GM12865 (cell line): Measurements from ENCODE around the gene KRT36.

Experiments used
- DNase-seq: peaks from one replicate; pipeline ENCODE4 v3.0.0; 2010; ENCODE audit warnings: low read depth
- H3K4me3 ChIP-seq: 2 replicates; pipeline ENCODE4 v1.5.1; 2011; ENCODE audit warnings: mild to moderate bottlenecking, low read depth, low read length, control low read depth
- TF ChIP-seq, protein P1 (sequence below): IDR thresholded peaks from 2 replicates; pipeline ENCODE4 v1.5.1; 2011; ENCODE audit warnings: low read length, control low read depth, low read depth, inconsistent platforms; ENCODE audit not compliant: insufficient read depth; ENCODE audit errors: missing control alignments

The KRT36 gene

DNA sequence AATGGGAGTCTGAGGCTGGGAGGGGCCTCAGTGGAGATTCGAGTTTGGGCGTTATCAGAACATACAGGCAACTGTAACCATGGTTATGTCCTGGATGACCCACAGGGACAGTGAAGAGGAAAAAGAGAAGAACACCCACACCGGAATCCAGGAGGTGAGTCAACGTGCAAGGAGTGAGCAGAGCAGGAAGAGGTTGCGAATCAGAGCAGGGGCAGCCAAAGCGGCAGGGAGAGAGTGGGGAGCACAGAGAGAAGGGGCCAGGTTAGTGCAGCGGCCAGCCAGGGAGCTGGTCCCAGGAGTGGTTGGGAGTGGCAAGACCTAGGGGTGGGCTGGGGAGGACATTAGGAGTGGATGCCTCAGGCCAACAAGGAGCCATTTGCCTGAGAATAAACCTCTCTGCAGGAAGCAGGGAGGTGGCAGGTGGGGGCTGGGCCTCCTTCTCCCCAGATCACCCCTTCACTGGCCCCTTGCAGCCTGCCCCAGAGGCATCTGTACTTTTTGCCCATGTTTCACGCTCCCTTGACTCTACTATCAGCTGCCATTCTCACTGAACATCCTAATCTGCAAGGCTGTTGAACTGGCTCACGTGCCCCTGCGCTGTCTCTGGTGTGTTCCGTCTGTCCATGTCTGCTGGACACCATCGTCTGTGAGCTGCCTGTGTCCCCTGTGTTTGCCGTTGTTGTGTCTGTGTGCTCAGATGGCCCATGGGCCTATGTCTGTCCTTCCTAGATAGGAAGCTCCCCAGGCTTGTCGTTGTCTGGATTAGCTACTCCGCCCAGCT lies 10.6 kb upstream of the KRT36 start:
- DNase-seq, result no peak
- TF ChIP-seq, protein P1, sequence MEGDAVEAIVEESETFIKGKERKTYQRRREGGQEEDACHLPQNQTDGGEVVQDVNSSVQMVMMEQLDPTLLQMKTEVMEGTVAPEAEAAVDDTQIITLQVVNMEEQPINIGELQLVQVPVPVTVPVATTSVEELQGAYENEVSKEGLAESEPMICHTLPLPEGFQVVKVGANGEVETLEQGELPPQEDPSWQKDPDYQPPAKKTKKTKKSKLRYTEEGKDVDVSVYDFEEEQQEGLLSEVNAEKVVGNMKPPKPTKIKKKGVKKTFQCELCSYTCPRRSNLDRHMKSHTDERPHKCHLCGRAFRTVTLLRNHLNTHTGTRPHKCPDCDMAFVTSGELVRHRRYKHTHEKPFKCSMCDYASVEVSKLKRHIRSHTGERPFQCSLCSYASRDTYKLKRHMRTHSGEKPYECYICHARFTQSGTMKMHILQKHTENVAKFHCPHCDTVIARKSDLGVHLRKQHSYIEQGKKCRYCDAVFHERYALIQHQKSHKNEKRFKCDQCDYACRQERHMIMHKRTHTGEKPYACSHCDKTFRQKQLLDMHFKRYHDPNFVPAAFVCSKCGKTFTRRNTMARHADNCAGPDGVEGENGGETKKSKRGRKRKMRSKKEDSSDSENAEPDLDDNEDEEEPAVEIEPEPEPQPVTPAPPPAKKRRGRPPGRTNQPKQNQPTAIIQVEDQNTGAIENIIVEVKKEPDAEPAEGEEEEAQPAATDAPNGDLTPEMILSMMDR, result no peak
- no peak overlapping the region for H3K4me3 ChIP-seq

DNA sequence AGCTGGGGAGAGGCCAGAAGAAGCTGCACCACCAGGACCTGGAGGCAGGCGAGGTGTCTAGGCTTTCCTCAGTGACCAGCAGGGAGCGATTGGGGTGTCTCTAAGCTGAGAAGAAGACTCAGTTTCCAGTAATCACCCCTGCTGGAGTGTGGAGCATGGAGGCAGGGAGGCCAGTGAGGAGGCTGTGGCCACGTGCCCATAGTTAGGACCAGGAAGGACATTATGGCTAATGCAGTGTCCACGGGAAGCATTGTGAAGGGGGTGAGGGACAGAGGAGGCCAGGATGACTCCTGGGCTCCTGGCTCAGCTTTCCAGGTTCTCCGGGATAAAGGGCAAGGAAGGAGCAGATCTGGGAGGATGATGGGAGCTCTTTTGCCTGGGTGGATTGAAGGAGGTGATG lies 10.0 kb upstream of the KRT36 start:
- TF ChIP-seq, protein P1, result no peak
- H3K4me3 ChIP-seq, result no peak overlapping the region

DNA sequence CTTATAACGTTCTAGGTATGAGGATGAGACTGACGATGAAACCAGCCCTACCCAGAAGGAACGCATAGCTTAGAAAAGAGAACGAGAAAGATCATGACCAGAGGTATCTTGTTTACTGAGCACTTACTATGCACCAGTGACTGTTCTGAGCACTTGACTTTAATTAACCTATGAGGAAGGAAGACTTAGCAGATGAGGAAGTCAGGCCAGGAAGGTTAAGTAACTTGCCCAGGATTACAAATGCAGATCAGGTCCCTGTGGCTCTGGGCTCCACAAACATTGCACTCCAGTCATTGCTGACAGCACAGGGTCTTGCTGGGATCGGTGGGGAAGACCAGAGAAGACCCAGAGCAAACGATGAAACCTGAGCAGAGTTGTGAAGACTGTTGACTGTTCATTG lies 8.6 kb upstream of the KRT36 start:
- TF ChIP-seq, protein P1, result no peak
- DNase-seq, result no peak
- no peak overlapping the region for H3K4me3 ChIP-seq

More for the DNA sequence above, 10.0 kb upstream of the KRT36 start:
- DNase-seq, result no peak

DNA sequence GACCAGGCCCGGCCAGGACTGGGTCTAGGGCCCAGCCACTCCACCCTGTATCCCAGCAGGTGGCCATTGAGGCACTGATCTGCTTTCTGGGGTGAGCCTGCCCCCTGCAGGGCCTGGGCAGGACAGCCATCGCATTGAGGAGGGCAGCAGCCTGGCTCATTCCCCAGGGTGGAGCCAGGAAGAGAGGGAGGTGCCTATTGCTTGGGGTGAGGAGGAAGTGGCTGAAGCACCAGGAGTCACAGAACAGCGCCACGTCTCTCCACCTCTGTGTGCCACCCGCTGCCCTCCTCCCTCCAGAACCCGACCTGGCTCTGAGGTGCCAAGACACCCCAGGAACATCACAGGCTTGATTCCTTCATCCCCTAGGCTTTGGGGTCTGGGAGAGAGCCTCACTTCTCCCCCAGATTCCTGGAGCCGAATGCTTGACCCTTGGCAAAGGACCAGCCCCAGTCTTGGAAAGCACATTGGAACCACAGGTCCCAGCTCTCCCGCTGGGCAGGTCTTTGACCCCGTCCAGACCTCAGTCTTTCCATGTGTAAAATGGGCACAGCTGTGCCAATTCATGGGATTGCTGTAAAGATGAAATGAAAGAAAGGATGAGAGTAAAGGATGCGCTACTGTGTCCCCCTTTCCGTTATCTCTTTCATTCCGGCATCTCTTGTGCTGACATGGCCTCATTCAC lies 7.2 kb upstream of the KRT36 start:
- H3K4me3 ChIP-seq, result no peak overlapping the region
- DNase-seq, result peak; percentile 77
- TF ChIP-seq, protein P1, result peak; percentile 54

DNA sequence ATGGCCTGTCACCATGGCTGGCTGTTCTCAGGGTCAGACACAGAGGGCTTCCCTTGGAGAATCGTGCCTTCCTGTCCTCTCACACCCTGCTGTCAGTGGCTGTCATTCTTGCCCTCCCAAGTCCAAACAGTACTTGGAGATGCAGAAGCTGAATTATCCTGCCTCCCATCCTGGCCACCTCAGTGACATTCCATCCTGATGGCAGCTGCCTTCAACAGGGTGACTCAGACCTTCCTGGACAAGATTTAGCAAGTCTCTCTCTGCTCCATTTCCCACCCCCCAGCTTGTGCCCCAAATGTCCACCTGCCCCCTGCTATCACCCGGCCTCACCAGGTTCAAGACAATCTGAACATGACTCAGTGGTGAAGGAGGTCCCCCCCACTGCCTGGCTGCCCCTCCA lies 4.8 kb upstream of the KRT36 start:
- TF ChIP-seq, protein P1, result no peak
- H3K4me3 ChIP-seq, result no peak overlapping the region
- no peak for DNase-seq

DNA sequence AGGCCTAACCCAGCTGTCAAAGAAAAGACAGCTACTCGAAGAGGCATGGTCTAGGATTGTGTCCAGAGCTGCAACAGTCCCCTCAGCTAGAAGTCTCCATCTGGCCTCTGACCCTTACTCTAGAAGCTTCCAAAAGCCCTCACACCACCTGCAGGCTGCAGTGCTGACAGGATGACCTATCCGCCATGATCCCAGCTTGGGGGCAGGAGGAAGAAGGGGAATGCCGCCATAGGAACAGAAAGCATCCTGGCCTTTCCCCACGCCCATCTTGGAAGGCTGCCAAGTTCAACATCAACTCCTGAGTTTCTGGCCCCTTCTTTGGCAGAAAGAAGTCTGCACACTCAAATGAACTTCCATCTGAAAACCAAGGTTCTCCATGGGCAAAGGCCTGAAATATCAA lies 3.1 kb upstream of the KRT36 start:
- TF ChIP-seq, protein P1, result no peak
- DNase-seq, result no peak
- H3K4me3 ChIP-seq, result no peak overlapping the region

DNA sequence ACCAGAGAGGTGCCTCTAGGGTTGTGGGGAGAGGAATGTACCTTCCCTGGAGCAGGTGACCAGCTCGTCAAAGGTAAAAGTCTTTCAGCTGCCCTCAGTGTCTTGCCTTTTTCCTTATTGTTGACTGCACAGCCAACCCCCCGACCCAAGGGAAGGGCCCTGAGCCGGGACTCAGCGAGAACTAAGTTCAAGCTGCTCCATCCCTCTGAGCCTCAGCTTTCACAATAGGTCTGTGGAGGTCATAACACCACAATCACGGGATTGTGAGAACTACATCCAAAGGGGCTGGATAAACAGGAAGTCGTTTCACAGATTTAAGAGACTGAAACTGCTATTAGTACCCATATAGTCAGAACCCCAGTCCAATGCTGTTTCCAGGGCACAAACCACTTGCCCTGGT lies 2.6 kb upstream of the KRT36 start:
- DNase-seq, result no peak
- TF ChIP-seq, protein P1, result no peak
- no peak overlapping the region for H3K4me3 ChIP-seq
